ENCODE data around the gene ARHGAP20.

DNA sequence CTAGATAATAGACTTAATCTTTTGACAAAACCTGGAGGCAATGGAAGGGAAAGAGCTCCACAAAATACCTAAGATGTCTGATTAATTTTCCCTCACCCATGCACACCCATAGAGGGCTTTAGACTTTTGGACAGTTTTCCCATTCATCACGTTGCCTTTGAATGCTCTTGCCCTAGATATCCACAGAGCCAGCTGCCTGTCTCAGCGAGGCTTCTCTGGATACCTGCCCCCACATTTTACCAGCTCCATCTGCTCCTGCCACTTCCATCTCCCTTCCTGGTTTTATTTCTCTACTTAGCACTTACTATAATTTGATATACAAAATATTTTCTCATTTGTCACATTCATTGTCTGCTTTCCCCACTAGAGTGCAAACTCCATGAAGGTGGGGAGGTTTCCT, 145.7 kb downstream of the ARHGAP20 start:
- TF ChIP-seq, protein P1, sequence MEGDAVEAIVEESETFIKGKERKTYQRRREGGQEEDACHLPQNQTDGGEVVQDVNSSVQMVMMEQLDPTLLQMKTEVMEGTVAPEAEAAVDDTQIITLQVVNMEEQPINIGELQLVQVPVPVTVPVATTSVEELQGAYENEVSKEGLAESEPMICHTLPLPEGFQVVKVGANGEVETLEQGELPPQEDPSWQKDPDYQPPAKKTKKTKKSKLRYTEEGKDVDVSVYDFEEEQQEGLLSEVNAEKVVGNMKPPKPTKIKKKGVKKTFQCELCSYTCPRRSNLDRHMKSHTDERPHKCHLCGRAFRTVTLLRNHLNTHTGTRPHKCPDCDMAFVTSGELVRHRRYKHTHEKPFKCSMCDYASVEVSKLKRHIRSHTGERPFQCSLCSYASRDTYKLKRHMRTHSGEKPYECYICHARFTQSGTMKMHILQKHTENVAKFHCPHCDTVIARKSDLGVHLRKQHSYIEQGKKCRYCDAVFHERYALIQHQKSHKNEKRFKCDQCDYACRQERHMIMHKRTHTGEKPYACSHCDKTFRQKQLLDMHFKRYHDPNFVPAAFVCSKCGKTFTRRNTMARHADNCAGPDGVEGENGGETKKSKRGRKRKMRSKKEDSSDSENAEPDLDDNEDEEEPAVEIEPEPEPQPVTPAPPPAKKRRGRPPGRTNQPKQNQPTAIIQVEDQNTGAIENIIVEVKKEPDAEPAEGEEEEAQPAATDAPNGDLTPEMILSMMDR (conservative IDR thresholded peaks at IDR 0.05; ENCODE audit: low read depth, low read length), result no peak
- no peak for TF ChIP-seq EZH2 (IDR thresholded peaks at IDR 0.05; ENCODE audit: low read length, unreplicated experiment)

All from PC-3 (cell line).